ENCODE measurements around the gene JMJD1C.
"Not testable (repeated sequence)": the region's sequence is repeated elsewhere in the genome, so short reads cannot be mapped to it uniquely, and the experiment has no call there.

JMJD1C gene

DNA sequence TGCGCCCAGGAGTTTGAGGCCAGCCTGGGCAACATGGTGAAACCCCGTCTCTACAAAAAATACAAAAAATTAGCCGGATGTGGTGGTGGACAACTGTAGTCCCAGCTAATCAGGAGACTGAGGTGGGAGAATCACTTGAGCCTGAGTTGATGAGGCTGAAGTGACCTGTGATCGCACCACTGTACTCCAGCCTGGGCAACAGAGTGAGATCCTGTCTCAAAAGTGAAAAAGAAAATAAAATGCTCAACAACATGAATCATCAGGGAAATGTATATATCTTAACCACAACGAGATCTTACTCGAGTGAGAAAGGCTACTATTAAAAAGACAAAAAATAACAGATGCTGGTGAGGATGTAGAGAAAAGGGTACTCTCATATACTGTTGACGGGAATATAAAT lies 72.7 kb downstream of the JMJD1C start:
- DNase-seq (ENCODE audit: low read depth) = no peak

DNA sequence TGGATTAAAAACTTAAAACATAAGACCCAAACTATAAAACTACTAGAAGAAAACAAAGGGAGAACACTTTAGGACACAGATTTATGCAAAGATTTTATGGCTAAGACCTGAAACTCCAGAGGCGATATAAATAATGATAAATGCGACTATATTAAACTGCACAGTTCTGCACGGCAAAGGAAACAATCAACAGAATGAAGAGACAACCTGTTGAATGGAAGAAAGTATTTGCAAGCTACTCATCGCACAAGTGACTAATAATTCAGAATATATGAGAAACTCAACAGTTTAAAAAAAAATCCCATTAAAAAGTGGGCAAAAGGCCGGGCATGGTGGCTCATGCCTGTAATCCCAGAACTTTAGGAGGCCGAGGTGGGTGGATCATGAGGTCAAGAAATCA lies 73.6 kb downstream of the JMJD1C start:
- no peak for DNase-seq (ENCODE audit: low read depth)

DNA sequence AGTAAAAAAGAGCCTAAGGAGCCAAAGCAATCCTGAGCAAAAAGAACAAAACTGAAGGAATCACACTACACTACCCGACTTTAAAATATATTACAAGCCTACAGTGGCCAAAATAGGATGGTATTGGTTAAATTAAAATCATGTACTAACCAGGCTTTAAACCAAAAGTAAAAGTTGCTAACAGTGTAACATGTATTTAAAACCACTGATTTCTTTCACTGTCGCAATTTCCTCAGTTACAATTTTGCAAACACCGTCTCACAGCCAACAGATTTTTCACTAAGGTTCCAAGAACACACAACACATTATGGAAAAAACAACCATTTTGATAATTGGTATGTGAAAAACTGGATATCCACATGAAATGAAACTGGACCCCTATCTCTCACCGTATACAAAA lies 74.0 kb downstream of the JMJD1C start:
- no peak for DNase-seq (ENCODE audit: low read depth)

DNA sequence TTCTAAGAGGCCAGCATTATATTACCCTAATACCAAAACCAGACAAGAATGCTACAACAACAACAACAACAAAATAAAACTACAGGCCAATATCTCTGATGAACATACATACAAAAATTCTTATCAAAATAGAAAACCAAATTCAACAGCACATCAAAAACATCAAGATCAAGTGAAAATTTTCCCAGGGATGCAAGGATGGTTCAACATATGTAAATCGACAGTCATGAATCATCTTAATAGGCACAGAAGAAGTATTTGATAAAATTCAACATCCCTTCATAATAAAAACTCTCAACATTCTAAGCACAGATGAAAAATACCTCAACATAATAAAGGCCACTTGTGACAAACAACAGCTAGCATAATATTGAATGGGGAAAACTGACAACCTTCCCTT lies 75.3 kb downstream of the JMJD1C start:
- no peak for DNase-seq (ENCODE audit: low read depth)

DNA sequence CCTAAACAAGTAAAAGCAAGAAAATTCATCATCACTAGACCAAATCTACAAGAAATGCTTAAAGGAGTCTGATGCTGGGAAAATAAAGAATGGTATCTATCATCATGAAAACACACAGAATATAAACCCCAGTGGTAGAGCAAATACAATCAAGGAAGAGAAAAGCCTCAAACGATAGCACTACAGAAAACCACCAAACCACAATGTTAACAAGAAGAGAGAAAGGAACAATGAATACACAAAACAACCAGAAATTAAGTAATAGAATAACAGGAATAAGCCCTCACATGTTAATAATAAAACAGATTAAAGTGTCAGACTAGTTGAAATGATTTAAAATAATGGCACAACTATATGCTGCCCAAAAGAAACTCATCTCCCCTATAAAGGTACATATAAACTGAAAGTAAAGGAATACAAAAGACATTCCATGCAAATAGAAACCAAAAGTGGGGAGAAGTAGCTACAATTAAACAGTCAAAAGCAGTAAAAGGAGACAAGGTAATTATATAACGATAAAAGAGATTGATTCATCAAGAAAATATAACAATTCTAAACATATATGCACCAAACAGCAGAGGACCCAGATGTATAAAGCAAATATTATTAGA lies 77.3 kb downstream of the JMJD1C start:
- DNase-seq (ENCODE audit: low read depth) = no peak

DNA sequence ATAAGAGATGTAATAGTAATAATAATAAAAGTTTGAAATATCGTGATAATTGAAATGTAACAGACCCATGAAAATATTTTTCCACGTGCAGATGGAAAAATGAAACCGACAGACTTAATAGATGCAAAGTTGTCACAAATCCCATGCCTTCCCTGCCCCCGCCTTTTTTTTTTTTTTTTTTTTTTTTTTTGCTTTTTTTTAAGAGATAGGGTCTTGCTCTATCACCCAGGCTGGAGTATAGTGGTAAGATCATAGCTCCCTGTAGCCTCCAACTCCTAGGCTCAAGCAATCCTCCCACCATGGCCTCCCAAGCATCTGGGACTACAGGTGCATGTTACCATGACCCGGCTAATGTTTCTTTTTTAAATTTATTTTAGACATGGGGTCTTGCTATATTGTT lies 80.5 kb downstream of the JMJD1C start:
- no peak for DNase-seq (ENCODE audit: low read depth)

DNA sequence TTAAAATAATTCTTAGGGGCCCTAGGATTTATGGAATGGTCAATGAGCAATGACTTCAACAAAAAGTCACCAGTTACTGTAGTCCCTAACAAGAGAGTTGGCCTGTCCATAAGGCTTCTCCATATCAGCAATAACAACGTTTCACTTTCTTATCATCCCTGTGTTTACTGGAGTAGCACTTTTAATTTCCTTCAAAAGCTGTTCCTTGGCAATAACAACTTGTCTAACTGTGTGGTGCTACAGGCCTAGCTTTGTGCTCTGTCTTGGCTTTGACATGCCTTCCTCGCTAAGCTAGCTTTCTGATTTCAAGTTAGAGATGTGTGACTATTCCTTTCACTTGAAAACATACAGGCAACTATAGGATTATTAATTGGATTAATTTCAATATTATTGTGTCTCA lies 81.1 kb downstream of the JMJD1C start:
- no peak for DNase-seq (ENCODE audit: low read depth)

DNA sequence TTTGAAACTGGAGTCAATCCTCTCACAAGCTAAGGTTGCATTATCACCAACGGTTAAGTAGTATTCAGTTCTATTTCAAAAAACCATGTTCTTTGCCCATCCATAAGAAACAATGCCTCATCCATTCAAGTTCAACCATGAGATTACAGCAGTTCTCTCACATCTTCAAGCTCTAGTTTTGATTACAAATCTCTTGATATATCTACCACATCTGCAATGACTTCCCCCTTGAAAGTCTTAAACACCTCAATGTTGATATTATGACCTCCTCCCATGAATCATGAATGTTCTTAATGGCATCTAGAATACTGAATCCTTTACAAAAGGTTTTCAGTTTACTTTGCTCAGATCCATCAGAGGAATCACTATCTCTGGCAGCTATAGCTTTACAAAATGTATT lies 81.8 kb downstream of the JMJD1C start:
- DNase-seq (ENCODE audit: low read depth) = no peak

DNA sequence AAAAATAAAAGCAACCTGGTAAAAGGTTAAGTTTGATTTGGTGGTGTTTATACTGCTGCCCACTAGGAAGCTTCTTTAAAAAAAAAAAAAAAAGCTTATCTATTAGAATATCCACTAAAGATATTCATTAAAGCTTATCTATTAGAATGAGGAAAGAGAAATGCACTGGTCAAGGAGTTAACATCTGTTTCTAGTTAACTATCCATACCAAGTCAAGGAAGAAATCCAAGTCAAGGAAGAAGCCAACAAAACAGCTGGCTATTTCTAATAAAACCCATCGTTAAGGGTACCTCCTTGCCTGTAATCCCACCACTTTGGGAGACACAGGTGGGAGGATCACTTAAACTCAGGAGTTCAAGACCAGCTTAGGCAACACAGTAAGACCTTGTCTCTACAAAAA lies 82.6 kb downstream of the JMJD1C start:
- DNase-seq (ENCODE audit: low read depth) = no peak

DNA sequence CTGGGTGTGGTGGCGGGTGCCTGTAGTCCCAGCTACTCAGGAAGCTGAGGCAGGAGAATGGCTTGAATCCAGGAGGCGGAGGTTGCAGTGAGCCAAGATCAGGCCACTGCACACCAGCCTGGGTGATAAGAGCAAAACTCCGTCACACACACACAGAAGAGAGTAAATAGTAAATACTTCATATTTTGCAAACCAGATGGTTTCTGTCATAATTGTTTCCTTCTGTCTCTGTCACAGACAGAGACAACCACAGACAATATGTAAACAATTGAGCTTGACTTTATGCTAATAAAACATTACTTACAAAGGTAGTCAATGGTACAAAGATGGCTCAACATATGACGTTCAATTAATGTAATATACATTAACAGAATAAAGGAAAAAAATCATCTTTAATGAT lies 83.7 kb downstream of the JMJD1C start:
- no peak for DNase-seq (ENCODE audit: low read depth)

DNA sequence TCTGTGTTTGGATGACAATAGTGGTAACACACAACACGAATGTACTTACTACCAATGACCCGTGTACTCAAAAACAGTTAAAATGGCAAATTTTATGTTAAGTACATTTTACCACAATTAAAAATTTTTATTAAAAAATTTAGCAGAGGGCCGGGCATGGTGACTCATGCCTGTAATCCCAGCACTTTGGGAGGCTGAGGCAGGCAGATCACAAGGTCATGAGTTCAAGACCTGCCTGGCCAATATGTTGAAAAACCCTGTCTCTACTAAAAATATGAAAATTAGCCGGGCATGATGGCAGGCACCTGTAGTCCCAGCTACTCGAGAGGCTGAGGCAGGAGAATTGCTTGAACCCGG lies 88.5 kb downstream of the JMJD1C start:
- not testable (repeated sequence) for DNase-seq (ENCODE audit: low read depth)

DNA sequence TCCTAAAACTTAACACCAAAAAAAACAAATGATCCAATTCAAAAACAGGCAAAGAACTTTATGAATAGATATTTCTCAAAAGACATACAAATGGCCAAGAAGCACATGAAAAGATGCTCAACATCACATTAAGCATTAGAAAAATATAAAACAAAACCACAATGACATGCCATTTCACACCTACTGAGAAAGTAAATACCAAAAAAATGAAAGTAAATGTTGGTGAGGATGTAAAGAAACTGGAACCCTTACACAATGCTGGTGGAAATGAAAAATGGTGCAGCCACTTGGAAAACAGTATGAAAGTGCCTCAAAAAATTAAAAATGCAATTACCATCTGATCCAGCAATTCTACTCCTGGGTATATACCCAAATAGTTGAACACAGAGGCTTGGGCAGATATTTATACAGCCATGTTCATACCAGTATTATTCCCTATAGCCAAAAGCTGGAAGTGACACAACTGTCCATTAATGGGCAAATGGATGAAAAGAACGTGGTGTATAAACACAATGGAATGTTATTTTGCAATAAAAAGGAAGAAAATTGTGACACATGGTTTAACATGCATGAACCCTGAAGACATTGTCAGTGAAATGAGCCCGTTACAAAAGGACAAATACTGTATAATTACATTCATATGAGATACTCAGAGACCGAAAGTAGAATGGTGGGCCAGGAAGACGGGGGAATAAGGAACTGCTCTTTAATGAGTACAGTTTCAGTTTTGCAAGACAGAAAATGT lies 89.0 kb downstream of the JMJD1C start:
- no peak for DNase-seq (ENCODE audit: low read depth)

DNA sequence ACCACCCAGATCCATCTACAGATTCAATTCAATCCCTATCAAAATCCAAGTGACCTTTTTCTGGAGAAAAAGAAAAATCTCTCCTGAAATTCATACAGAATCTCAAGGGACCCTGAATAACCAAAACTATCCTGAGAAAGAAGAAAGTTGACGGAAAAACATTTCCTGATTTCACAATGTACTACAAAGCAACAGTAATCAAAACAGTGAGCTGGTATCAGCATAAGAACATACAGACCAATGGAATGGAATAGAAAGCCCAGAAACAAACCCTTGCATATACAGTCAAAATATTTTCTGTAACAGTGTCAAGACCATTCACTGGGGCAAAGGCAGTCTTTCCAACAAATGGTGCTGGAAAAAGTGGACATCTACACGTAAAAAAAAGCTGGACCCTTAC lies 89.9 kb downstream of the JMJD1C start:
- no peak for DNase-seq (ENCODE audit: low read depth)

DNA sequence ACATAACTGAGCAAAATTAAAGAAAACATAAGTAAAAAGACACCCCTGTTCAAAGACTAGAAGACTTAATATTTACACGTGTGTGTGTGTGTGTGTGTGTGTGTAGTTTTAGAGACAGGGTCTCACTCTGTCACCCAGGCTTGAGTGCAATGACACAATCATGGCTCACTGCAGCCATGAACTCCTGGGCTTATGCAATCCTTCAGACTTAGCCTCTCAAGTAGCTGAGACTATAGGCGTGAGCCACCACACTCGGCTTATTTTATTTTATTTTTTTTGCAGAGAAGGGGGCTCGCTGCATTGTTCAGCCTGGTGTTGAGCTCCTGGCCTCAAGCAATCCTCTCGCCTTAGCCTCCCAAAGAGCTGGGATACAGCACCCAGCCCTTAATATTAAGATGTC lies 90.3 kb downstream of the JMJD1C start:
- no peak for DNase-seq (ENCODE audit: low read depth)

DNA sequence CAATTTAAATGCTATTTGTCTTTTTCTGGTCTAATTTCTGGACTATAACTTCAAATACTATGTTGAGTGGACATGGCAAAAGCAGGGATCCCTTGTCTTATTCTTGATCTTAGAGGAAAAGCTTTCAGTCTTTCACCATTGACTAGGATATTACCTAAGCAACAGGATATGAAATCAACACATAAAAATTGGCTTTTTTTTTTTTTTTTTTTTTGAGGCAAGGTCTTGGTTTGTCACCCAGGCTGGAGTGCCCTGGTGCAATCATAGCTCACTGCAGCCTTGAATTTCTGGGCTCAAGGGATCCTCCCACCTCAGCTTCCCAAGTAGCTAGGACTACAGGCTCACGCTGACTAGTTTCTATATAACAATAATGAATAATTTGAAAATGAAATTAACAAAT lies 90.8 kb downstream of the JMJD1C start:
- DNase-seq (ENCODE audit: low read depth) = no peak

DNA sequence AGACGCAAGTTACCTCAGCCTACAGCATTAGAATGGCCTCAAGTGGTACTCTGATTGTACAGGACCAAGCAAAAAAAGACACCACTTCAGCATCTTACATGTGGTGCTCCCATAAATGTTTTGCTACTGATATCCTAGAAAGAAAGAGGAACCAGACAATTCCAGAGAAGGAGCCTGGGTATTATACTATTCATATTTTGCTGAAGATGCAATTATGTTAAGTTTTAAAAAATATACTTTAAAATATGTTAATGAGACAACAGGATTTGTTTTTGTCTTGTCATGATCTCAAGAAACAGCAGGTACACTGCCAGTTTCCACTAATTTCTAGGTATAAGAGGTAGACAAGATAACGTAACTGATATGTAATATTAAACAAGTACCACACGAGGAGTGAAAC lies 92.6 kb downstream of the JMJD1C start:
- DNase-seq (ENCODE audit: low read depth) = no peak

DNA sequence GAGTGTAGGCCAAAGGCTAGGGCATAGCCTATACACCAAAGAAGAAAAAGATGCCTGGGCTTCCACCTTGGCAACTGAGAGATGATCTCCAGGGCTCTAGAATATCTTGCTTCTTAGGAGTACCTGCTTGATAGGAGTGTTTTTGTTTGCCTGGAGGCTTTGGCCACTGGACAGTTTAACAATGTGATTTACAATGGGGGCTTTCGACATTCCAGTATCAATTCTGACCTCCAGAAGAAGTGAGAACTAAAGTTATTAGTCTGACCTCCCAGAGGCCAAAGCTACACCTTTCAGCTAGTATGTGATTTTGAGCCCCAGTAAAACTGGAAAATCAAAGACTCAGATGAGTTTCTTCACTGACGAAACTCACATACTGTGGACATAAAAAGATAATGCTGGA lies 96.1 kb downstream of the JMJD1C start:
- DNase-seq (ENCODE audit: low read depth) = no peak

DNA sequence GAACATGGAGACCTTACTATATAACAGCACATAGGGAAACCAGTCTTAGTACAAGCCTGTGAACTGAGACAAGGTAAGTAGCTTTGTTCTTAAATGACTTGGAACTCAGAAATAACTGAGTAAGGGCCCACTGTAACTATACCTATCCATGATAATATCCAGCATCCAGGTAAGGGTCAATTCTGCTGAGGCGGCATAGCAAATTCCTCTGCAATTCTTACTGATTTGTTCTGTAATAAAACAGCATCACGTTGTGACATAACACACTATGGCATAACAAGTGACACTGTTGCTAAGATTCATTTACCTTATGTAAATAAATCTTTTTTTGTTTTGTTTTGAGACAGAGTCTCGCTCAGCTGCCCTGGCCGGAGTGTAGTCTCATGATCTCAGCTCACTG lies 97.4 kb downstream of the JMJD1C start:
- DNase-seq (ENCODE audit: low read depth) = no peak

DNA sequence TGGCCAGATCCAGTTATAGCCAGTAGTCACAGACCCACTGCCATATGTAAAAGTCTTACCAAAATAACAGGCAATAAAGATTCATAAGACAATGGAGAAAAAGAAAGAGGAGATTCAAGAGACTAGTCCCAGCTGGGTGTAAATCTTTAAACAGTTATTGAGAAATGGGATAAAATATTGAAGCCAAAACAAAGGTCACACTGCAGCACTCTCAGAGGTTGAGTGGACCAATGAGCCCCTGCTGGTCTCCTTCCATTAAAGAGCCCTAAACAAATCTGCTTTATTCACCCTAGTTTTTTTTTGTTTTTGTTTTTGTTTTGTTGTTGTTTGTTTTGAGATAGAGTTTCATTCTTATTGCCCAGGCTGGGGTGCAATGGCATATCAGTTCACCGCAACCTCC lies 98.8 kb downstream of the JMJD1C start:
- DNase-seq (ENCODE audit: low read depth) = no peak

DNA sequence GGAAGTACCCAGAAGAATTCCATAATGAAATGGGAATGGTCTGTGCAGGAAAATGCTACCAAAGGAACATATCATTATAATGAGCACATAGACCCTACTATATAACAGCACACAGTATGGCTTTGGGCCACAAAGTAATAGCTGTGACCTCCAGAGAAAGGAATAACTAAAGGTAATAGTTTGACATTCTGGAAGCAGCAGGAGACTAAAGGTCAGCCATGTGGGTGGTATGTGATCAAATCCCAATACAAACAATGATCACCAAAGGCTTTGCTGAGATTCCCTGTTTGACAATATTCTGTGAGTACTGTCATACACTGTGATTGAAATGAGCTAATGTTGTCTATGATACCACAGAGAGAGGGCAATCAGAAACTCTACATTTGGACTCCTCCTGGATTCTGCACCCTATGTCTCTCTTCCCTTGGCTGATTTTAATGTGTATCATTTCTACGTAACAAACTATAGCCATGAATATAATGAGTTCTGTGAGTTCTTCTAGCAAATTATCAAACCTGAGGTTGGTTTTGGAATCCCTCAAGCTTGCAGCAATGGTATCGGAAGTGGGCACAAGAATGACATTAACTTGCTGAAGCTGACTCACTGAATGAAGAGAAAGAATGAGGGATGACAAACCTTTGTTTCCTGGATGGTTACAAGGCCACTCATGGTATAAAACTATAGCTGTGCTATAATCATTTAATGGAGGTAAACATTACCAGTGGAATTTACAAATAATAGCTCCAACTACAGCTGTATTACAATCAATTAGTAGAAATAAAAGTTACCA lies 99.6 kb downstream of the JMJD1C start:
- DNase-seq (ENCODE audit: low read depth) = no peak

DNA sequence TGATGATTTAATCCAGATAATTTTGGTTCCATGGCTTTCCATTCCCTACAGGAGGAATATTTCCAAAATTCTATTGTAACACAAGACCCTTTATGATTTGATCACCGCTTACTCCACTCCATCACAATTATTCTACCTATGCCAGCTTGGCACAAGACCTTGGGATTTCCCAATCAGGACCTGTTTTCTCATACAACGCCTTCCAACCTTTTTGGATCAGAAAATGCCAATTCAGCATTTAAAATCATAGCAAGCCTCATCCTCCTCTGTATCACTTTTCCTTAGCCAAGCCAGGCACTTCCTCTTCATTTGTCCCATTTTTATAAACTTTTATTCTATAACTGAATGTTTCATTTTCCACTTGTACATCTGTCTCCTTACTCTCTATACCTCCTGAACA lies 100.9 kb downstream of the JMJD1C start:
- no peak for DNase-seq (ENCODE audit: low read depth)

DNA sequence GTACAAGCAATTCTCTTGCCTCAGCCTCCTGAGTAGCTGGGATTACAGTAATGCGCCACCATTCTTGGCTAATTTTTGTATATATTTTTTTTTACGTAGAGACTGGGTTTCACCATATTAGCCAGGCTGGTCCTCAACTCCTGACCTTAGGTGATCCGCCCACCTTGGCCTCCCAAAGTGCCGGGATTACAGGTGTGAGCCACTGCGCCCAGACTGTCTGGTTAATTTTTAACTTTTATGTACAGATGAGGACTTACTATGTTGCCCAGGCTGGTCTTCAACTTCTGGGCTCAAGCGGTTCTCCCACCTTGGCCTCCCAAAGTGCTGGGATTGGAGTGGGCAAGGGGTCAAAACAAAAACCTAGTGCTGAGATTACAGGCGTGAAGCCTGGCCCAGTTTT lies 101.8 kb downstream of the JMJD1C start:
- DNase-seq (ENCODE audit: low read depth) = no peak

DNA sequence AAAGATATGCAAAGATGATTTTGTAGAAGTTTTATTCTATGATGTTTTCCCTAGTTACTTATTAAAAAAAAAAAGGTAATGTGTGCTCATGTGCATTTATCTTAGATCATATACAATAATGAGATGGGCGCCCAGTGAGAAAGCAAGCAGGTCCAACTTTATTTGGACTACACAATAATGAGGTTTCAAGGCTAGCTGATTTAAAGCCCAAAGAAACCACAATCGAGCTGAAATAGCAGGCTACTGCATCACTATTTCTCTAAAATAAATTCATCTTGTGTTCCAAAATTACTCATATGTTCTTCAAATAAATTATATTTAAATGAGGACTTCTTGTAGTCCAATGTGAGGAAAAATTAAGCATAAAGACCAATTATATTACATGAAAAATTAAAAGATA lies 110.1 kb downstream of the JMJD1C start:
- DNase-seq (ENCODE audit: low read depth) = no peak

DNA sequence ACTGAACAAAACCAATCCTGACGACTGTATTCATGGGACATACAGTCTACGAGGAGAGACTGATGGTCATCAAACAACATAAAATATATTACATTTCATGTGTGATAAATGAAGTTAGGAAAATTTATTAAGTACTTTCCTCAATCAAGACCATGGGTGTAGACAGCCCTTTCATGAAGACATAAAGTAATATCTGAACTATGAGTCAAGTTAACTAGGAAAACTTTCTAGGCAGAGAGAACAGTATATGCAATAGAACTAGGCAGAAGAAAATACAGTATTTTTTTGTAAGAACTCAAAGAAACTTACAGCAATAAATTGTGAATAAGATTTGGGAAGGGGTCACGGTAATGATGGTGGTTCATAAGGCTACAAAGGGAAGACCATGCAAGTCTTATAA lies 112.8 kb downstream of the JMJD1C start:
- DNase-seq (ENCODE audit: low read depth) = no peak

Data from CMK (cell line).